K562 (cell line): ENCODE measurements around the gene FOXS1. TPM values are rescaled to one million over a fixed set of nuclear protein-coding genes. Genes with fewer than 3 reads are reported as not detected.
A peak's percentile ranks its signal among the peaks of the same experiment; 100 is the strongest.

Source experiments
- ATAC-seq: fragments of 200-7000 bp; cut with Tn5 transposase; 3 replicates; pipeline ENCODE4 v1.9.1; 2020; ENCODE audit warnings: moderate library complexity
- BruUV-seq: library from RNA; stranded (reverse); fragments of 400-500 nt; replicated peaks from 2 replicates; lab custom pipeline; 2021; lab: Mats Ljungman, UMichigan
- CTCF ChIA-PET: fragments of 300-600 bp; formaldehyde crosslinking; extraction: SDS; loops from one replicate; lab custom pipeline; 2021; ENCODE audit warnings: low intra/inter-chr PET ratio; lab: Yijun Ruan, JAX
- POLR2A ChIA-PET: fragments of 300-600, 350-650 bp; sonication (Branson Sonifier 250); formaldehyde crosslinking; extraction: SDS; loops from one replicate; lab custom pipeline; 2021; ENCODE audit warnings: antibody characterized with exemption, inconsistent platforms; lab: Yijun Ruan, JAX
- DNase-seq, 4 experiments: peaks; one replicate each; pipeline versions ENCODE4 v3.0.0 to v3.0.0-alpha.2; 2011 to 2018; ENCODE audit warnings: low spot score in 3 of 4, mixed read lengths in 3 of 4; ENCODE audit errors: extremely low read depth in 1 of 4
- FAIRE-seq: peaks from 2 replicates; lab custom pipeline; 2011; peaks lifted over from hg19 to GRCh38; lab: Jason Lieb, UNC
- H2AFZ ChIP-seq: 2 replicates; pipeline ENCODE4 v1.6.0; 2011; ENCODE audit warnings: low read depth, low read length, control low read depth, inconsistent platforms
- H3K27ac ChIP-seq: fragments of 200-600 bp; 3 replicates; pipeline ENCODE4 v1.8.0; 2011; ENCODE audit warnings: low read depth, mild to moderate bottlenecking, control low read depth, inconsistent platforms, low read length, moderate library complexity, mixed read lengths; ENCODE audit errors: extremely low read depth
- H3K27me3 ChIP-seq, 2 experiments: fragments of 300-600 bp in 1 of 2; 2 replicates in 1 of 2; 3 replicates in 1 of 2; pipeline versions ENCODE4 v1.6.0 to v1.8.0; 2011; ENCODE audit warnings: inconsistent platforms in 2 of 2, low read length in 2 of 2, mild to moderate bottlenecking in 1 of 2, mixed read lengths in 1 of 2, moderate library complexity in 1 of 2; ENCODE audit not compliant: control insufficient read depth in 2 of 2, insufficient read depth in 2 of 2
- H3K36me3 ChIP-seq: fragments of 300-600 bp; 3 replicates; pipeline ENCODE4 v1.8.0; 2011; ENCODE audit warnings: mild to moderate bottlenecking, low read length, inconsistent platforms; ENCODE audit not compliant: control insufficient read depth, insufficient read depth
- H3K4me1 ChIP-seq, 2 experiments: fragments of 200-600 bp in 1 of 2; replicated peaks in 1 of 2; 2 replicates in 1 of 2; 3 replicates in 1 of 2; pipeline versions ENCODE4 v1.5.1 to v1.8.0; 2011; ENCODE audit warnings: inconsistent platforms in 2 of 2, low read length in 2 of 2, mild to moderate bottlenecking in 1 of 2, mixed read lengths in 1 of 2, moderate library complexity in 1 of 2; ENCODE audit not compliant: control insufficient read depth in 2 of 2, insufficient read depth in 2 of 2
- H3K4me2 ChIP-seq: 2 replicates; pipeline ENCODE4 v1.6.1; 2011; ENCODE audit warnings: low read length, control low read depth, inconsistent platforms, mixed read lengths; ENCODE audit not compliant: insufficient read depth
- H3K4me3 ChIP-seq: fragments of 200-600 bp; sonication (generic), shearing (Covaris generic); 2 replicates; pipeline ENCODE4 v1.5.1; 2016; ENCODE audit warnings: control low read depth, inconsistent platforms
- H3K79me2 ChIP-seq: fragments of 200-600 bp; 3 replicates; pipeline ENCODE4 v1.8.0; 2011; ENCODE audit warnings: low read length, inconsistent platforms; ENCODE audit not compliant: control insufficient read depth, insufficient read depth
- H3K9ac ChIP-seq, 2 experiments: 2 replicates each; pipeline versions ENCODE4 v1.6.0 to v1.6.1; 2011; ENCODE audit warnings: low read depth in 2 of 2, low read length in 2 of 2, control low read depth in 1 of 2, inconsistent platforms in 1 of 2, mild to moderate bottlenecking in 1 of 2, mixed read lengths in 1 of 2; ENCODE audit not compliant: insufficient read depth in 1 of 2
- H3K9me1 ChIP-seq: one replicate; pipeline ENCODE4 v1.6.0; 2011; ENCODE audit warnings: inconsistent platforms, mild to moderate bottlenecking, low read length, moderate library complexity; ENCODE audit not compliant: control insufficient read depth, insufficient read depth
- H3K9me3 ChIP-seq: replicated peaks from 2 replicates; pipeline ENCODE4 v1.5.1; 2011; ENCODE audit warnings: low read depth, low read length, inconsistent platforms; ENCODE audit not compliant: control insufficient read depth, insufficient read depth
- H4K20me1 ChIP-seq: replicated peaks from 2 replicates; pipeline ENCODE4 v1.6.1; 2011; ENCODE audit warnings: low read length, inconsistent platforms, mixed read lengths; ENCODE audit not compliant: control insufficient read depth, insufficient read depth
- CBFA2T3 ChIP-seq: fragments of 450-650 bp; IDR thresholded peaks from 2 replicates; pipeline ENCODE4 v1.6.1; 2017
- GATA2 ChIP-seq: sonication (generic); formaldehyde crosslinking; IDR thresholded peaks from 2 replicates; pipeline ENCODE4 v1.4.0; 2020; ENCODE audit warnings: mild to moderate bottlenecking, missing genetic modification reagents
- POLR2A ChIP-seq: fragments of 450-650 bp; conservative IDR thresholded peaks from 2 replicates; pipeline ENCODE4 v1.6.1; 2016
- POLR2AphosphoS2 ChIP-seq: IDR thresholded peaks from 2 replicates; pipeline ENCODE4 v1.6.1; 2012; ENCODE audit warnings: low read length, improper control_type of control experiment
- POLR2B ChIP-seq: fragments of 450-650 bp; IDR thresholded peaks from 2 replicates; pipeline ENCODE4 v1.6.1; 2018; ENCODE audit warnings: low read depth; ENCODE audit not compliant: partially characterized antibody
- SREBF2 ChIP-seq: sonication (generic); formaldehyde crosslinking; IDR thresholded peaks from 2 replicates; pipeline ENCODE4 v1.4.0; 2020; ENCODE audit warnings: mild to moderate bottlenecking, missing genetic modification reagents
- STAT5B ChIP-seq: fragments of 250-450 bp; sonication (Bioruptor Pico); IDR thresholded peaks from 2 replicates; pipeline ENCODE4 v1.8.0; 2021; ENCODE audit warnings: mild to moderate bottlenecking, inconsistent platforms
- TAF9B ChIP-seq: fragments of 450-650 bp; IDR thresholded peaks from 2 replicates; pipeline ENCODE4 v1.6.1; 2018; ENCODE audit warnings: mild to moderate bottlenecking; ENCODE audit not compliant: partially characterized antibody
- THRB ChIP-seq: fragments of 450-650 bp; formaldehyde crosslinking; conservative IDR thresholded peaks from 2 replicates; pipeline ENCODE4 v1.4.0; 2022; ENCODE audit warnings: mild to moderate bottlenecking, missing genetic modification characterization
- ZNF586 ChIP-seq: fragments of 450-650 bp; formaldehyde crosslinking; conservative IDR thresholded peaks from 2 replicates; pipeline ENCODE4 v1.4.0; 2020; ENCODE audit warnings: mild to moderate bottlenecking, moderate library complexity
- WGBS: fragments of 100-300 bp; shearing (Covaris generic); methylation state at CpG from one replicate; pipeline ENCODE4 v1.1.6; 2016; ENCODE audit warnings: low coverage, mixed read lengths; ENCODE audit not compliant: insufficient coverage; ENCODE audit errors: missing lambda C conversion rate; 5-methylcytosine and 5-hydroxymethylcytosine counted together
- in situ Hi-C: fragments of 300-500 bp; cut with MboI; formaldehyde crosslinking; loops from 4 replicates; pipeline ENCODE4 v1.15.0; 2018; ENCODE audit warnings: inconsistent platforms, mixed read lengths
- intact Hi-C: fragments of 100-400 bp; cut with micrococcal nuclease; formaldehyde crosslinking; loops from 2 replicates; pipeline ENCODE4 v1.14.2; 2022
- polyA plus RNA-seq, 8 experiments: library from polyadenylated mRNA; depleted of rRNA in 4 of 8; stranded (reverse) in 5 of 8; unstranded in 3 of 8; fragments of >200 nt; fragmentation: Nextera tagmentation in 2 of 8; fragmentation: Illumina TruSeq in 1 of 8; extraction: Ambion mirVana in 2 of 8; extraction: Trizol in 1 of 8; gene quantifications; 2 replicates each; pipeline versions ENCODE4 v1.2.1 to v1.2.3, GENCODE V29; 2011 to 2014; ENCODE audit warnings: inconsistent platforms in 1 of 8, missing spikeins in 1 of 8
- total RNA-seq, 7 experiments: library from RNA; depleted of rRNA in 6 of 7; stranded (reverse); fragments of >200 nt in 6 of 7; fragmentation: Illumina TruSeq in 2 of 7; extraction: Trizol in 2 of 7; gene quantifications; 2 replicates each; pipeline versions ENCODE4 v1.2.1 to v1.2.3, GENCODE V29; 2011 to 2021; ENCODE audit warnings: low replicate concordance in 1 of 7

The FOXS1 gene
- total and polyA plus RNA-seq, 9 of the 15 experiments (the other 6 are each of a cell fraction or from before 2014, with no cell fraction given) = not detected

- Histone ChIP-seq H3K36me3 (peaks cover 83% of the 10 kb centered on the region), H4K20me1 (peaks cover 3% of the 10 kb centered on the region; the same call in 1 of the 2 replicates), H2AFZ (no peak overlapping the region), H3K4me3 (no peak overlapping the region), H3K27ac (no peak overlapping the region), H3K79me2 (no peaks in the 10 kb centered on the region), H3K27me3 (no peaks in the 10 kb centered on the region), H3K4me1 (no peaks in the 10 kb centered on the region; a peak in 2 of 5 replicates), H3K9me3 (no peaks in the 10 kb centered on the region), H3K9ac (no peak overlapping the region), H3K9me1 (no peaks in the 10 kb centered on the region), H3K4me2 (no peak overlapping the region)
- WGBS = 77% methylated on average over 7 of the region's 7 CpGs
- TF ChIP-seq STAT5B (CRISPR knock-in tag) = no peak
- peak; percentile 48 for TF ChIP-seq POLR2A
- no peak for TF ChIP-seq THRB
- 0 out of 2 replicates have a peak, but pooled peaks have one; percentile 16 for TF ChIP-seq ZNF586
- TF ChIP-seq SREBF2 = no peak
- TF ChIP-seq CBFA2T3 = peak; percentile 37; the same call in 1 of the 2 replicates
- peak; percentile 61; the same call in 1 of the 2 replicates for TF ChIP-seq POLR2AphosphoS2
- TF ChIP-seq GATA2 = 0 out of 2 replicates have a peak, but pooled peaks have one; percentile 35
- peak; percentile 29 for TF ChIP-seq POLR2B
- no peak for TF ChIP-seq TAF9B
- POLR2A ChIA-PET = interaction anchor here (0.6 to 1.0 kb wide), 3 partner anchors 9 to 61 kb away, joined by 3 to 4 read pairs (median 3); no protein-coding TSS in a partner anchor
- ATAC-seq (no peak; the same call in none of the 3 replicates), FAIRE-seq (no peak), DNase-seq (no peak)
- in situ Hi-C loops (no loop called here), intact Hi-C loops (no loop called here)
- CTCF ChIA-PET = no interaction called here
- no TSS peak for BruUV-seq
Measured at GRCh38 chr20:31803552-31804291, 41.7 kb downstream of the FOXS1 start.
